Keratinocyte (primary cell): ENCODE data around the gene ATP11A. TPM values are rescaled to one million over a fixed set of nuclear protein-coding genes. Genes with fewer than 3 reads are reported as not detected.

ENCODE experiments used
- DNase-seq: peaks from one replicate; pipeline ENCODE4 v3.0.0-alpha.2; 2011; ENCODE audit warnings: low read depth, missing footprints, low spot score
- FAIRE-seq: peaks from 2 replicates; lab custom pipeline; 2011; peaks lifted over from hg19 to GRCh38; lab: Jason Lieb, UNC
- H2AFZ ChIP-seq: 2 replicates; pipeline ENCODE4 v1.6.0; 2012; ENCODE audit warnings: low read length, control low read depth, inconsistent platforms; ENCODE audit not compliant: control insufficient read depth
- H3K27ac ChIP-seq: 2 replicates; pipeline ENCODE4 v1.5.1; 2011; ENCODE audit warnings: low read length; ENCODE audit not compliant: control insufficient read depth, insufficient read depth
- H3K27me3 ChIP-seq: 3 replicates; pipeline ENCODE4 v1.6.0; 2011; ENCODE audit warnings: low read length; ENCODE audit not compliant: control insufficient read depth, insufficient read depth; ENCODE audit errors: extremely low read depth
- H3K36me3 ChIP-seq, 2 experiments: 2 replicates in 1 of 2; 3 replicates in 1 of 2; pipeline ENCODE4 v1.5.1; 2011; ENCODE audit warnings: low read length in 2 of 2, mild to moderate bottlenecking in 1 of 2; ENCODE audit not compliant: control insufficient read depth in 2 of 2, insufficient read depth in 2 of 2; ENCODE audit errors: extremely low read depth in 1 of 2
- H3K4me1 ChIP-seq: 3 replicates; pipeline ENCODE4 v1.5.1; 2011; ENCODE audit warnings: low read length; ENCODE audit not compliant: control insufficient read depth, insufficient read depth; ENCODE audit errors: extremely low read depth
- H3K4me2 ChIP-seq: 3 replicates; pipeline ENCODE4 v1.6.0; 2011; ENCODE audit warnings: low read depth, low read length; ENCODE audit not compliant: control insufficient read depth, insufficient read depth; ENCODE audit errors: extremely low read depth
- H3K4me3 ChIP-seq, 3 experiments: fragments of 200-600 bp in 1 of 3; sonication (generic) in 1 of 3; 2 replicates in 2 of 3; 3 replicates in 1 of 3; pipeline ENCODE4 v1.5.1; 2011 to 2016; ENCODE audit warnings: low read length in 3 of 3, mild to moderate bottlenecking in 3 of 3, control low read depth in 2 of 3, inconsistent platforms in 1 of 3, low read depth in 1 of 3, mixed read lengths in 1 of 3, mixed run types in 1 of 3, moderate library complexity in 1 of 3; ENCODE audit not compliant: control insufficient read depth in 2 of 3, insufficient read depth in 2 of 3; ENCODE audit errors: extremely low read depth in 1 of 3
- H3K79me2 ChIP-seq: 2 replicates; pipeline ENCODE4 v1.6.0; 2012; ENCODE audit warnings: low read length; ENCODE audit not compliant: control insufficient read depth, insufficient read depth
- H3K9ac ChIP-seq: 3 replicates; pipeline ENCODE4 v1.6.0; 2011; ENCODE audit warnings: low read length; ENCODE audit not compliant: control insufficient read depth, insufficient read depth; ENCODE audit errors: extremely low read depth
- H3K9me1 ChIP-seq: 3 replicates; pipeline ENCODE4 v1.6.0; 2011; ENCODE audit warnings: low read length; ENCODE audit not compliant: control insufficient read depth, insufficient read depth; ENCODE audit errors: extremely low read depth
- H3K9me3 ChIP-seq: 2 replicates; pipeline ENCODE4 v1.5.1; 2012; ENCODE audit warnings: low read depth, low read length; ENCODE audit not compliant: control insufficient read depth
- H4K20me1 ChIP-seq: 3 replicates; pipeline ENCODE4 v1.6.0; 2011; ENCODE audit warnings: low read length; ENCODE audit not compliant: control insufficient read depth, insufficient read depth; ENCODE audit errors: extremely low read depth
- EZH2 ChIP-seq: IDR thresholded peaks from one replicate; pipeline ENCODE4 v1.6.1; 2012; ENCODE audit warnings: inconsistent platforms, mild to moderate bottlenecking, low read length, moderate library complexity
- dilution Hi-C: fragments of 300-500 bp; cut with MboI; formaldehyde crosslinking; loops from one replicate; pipeline ENCODE4 v1.7.0; 2020; ENCODE audit warnings: low sequenced_read_pairs; ENCODE audit not compliant: extremely low pct_ligation_motif_present
- polyA plus RNA-seq, 5 experiments: library from polyadenylated mRNA; depleted of rRNA in 3 of 5; stranded (reverse) in 3 of 5; stranded (forward) in 1 of 5; unstranded in 1 of 5; fragments of >200 nt; gene quantifications; 1 replicate in 1 of 5; 2 replicates in 3 of 5; 3 replicates in 1 of 5; pipeline versions ENCODE4 v1.2.1 to v1.2.3, GENCODE V29; 2011 to 2012; ENCODE audit warnings: missing spikeins in 2 of 5, low read depth in 1 of 5, low replicate concordance in 1 of 5
- TF ChIP-seq, protein P1 (sequence below), 3 experiments: IDR thresholded peaks in 1 of 3; conservative IDR thresholded peaks in 1 of 3; optimal IDR thresholded peaks in 1 of 3; 2 replicates in 2 of 3; 3 replicates in 1 of 3; pipeline versions ENCODE3 to v1.5.1; 2011; ENCODE audit warnings: low read length in 3 of 3, mild to moderate bottlenecking in 3 of 3, moderate library complexity in 2 of 3, control low read depth in 1 of 3, inconsistent platforms in 1 of 3; ENCODE audit not compliant: insufficient read depth in 2 of 3; ENCODE audit errors: extremely low read depth in 1 of 3

The ATP11A gene
- polyA plus RNA-seq, 1 donor (not counting 4 experiments of a cell fraction or from before 2014, with no cell fraction given): 4.3 TPM

DNA sequence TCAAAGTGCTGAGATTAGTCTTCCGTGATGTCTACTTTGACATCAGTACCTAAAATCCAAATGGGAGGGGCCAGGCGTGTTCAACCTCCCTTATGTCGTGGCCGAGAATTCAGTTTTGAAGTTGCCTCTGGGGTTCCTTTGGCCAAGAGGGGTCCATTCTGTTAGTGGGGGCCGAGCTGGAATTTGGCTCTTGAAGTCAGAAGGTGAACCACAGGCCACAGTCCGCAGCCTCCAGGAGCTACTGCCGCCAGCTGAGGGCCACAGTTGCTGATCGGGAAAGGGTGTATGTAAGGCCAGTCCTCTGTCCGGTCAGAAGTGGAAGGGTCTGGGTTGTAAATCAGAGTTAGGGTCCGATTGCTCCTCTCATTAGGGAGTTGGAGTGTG, 31.0 kb downstream of the ATP11A start:
- Histone ChIP-seq H3K79me2 (peaks cover 4% of the 10 kb centered on the region), H3K27ac (no peak overlapping the region), H3K36me3 (no peaks in the 10 kb centered on the region), H3K4me1 (peaks cover 24% of the 10 kb centered on the region), H3K9me3 (no peaks in the 10 kb centered on the region), H3K9me1 (peaks cover 4% of the 10 kb centered on the region), H2AFZ (no peak overlapping the region), H3K9ac (no peak overlapping the region), H3K4me2 (no peak overlapping the region), H3K27me3 (no peaks in the 10 kb centered on the region), H4K20me1 (peaks cover 18% of the 10 kb centered on the region), H3K4me3 (no peak overlapping the region)
- FAIRE-seq (no peak), DNase-seq (no peak)
- TF ChIP-seq EZH2: no peak
- TF ChIP-seq, protein P1, sequence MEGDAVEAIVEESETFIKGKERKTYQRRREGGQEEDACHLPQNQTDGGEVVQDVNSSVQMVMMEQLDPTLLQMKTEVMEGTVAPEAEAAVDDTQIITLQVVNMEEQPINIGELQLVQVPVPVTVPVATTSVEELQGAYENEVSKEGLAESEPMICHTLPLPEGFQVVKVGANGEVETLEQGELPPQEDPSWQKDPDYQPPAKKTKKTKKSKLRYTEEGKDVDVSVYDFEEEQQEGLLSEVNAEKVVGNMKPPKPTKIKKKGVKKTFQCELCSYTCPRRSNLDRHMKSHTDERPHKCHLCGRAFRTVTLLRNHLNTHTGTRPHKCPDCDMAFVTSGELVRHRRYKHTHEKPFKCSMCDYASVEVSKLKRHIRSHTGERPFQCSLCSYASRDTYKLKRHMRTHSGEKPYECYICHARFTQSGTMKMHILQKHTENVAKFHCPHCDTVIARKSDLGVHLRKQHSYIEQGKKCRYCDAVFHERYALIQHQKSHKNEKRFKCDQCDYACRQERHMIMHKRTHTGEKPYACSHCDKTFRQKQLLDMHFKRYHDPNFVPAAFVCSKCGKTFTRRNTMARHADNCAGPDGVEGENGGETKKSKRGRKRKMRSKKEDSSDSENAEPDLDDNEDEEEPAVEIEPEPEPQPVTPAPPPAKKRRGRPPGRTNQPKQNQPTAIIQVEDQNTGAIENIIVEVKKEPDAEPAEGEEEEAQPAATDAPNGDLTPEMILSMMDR (optimal IDR thresholded peaks at IDR 0.05 in 1 of 3, IDR thresholded peaks at IDR 0.05 in 1 of 3, conservative IDR thresholded peaks at IDR 0.05 in 1 of 3; ENCODE audit: extremely low read depth in 1 of 3, insufficient read depth in 2 of 3, low read length in 3 of 3): no peak
- dilution Hi-C loops: no loop called here

DNA sequence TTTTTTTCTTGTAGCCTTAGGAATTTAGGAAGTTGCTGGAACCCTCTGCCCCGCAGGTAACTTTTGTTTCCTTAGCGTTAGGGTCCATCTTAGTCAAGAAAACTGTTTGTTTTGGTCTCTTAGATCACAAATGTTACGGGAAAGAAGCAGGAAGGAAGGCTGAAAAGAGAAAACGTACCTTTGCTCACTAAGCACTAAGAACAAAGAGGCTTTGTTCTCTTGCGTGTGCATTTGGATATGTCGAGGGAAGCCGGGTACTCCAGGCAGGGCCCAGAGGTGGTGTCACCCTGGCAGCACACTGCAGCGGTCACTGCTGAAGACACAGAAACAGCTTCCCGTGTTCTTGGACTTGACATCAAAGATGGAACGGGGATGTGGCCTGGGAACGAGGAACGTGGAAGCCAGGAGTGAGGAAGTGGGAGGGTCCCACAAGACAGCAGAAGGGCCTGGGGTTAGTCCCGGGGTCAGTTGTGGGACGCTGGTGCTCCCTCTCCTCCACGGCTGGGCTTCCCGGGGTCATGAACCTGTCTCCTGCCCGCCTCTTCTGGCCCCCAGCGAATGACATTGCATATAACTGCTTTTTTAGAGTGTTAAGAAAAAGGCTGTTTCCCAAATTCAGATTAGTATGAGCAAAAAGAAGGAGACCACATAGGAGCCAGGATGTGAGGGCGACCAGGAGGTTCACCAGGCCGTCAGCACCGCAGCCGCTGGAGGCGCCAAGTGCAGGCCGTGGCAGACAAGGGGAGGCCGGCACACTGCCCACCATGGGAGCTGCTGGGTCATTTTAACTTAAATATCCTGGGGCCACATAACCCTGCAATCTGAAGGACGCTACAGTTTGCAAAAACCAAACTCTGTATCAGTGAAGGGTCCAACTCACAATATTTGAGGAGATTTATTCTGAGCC, 31.6 kb downstream of the ATP11A start:
- peaks cover 20% of the 10 kb centered on the region for H4K20me1 ChIP-seq
- H3K9ac ChIP-seq: no peak overlapping the region
- TF ChIP-seq EZH2: no peak
- TF ChIP-seq, protein P1 (optimal IDR thresholded peaks at IDR 0.05 in 1 of 3, IDR thresholded peaks at IDR 0.05 in 1 of 3, conservative IDR thresholded peaks at IDR 0.05 in 1 of 3; ENCODE audit: extremely low read depth in 1 of 3, insufficient read depth in 2 of 3, low read length in 3 of 3): no peak
- no peak for FAIRE-seq
- H3K4me3 ChIP-seq: no peak overlapping the region
- H3K27ac ChIP-seq: no peak overlapping the region
- no peak overlapping the region for H2AFZ ChIP-seq
- DNase-seq: no peak
- no peaks in the 10 kb centered on the region for H3K9me3 ChIP-seq
- no peaks in the 10 kb centered on the region for H3K36me3 ChIP-seq
- no peaks in the 10 kb centered on the region for H3K27me3 ChIP-seq
- H3K4me2 ChIP-seq: no peak overlapping the region
- dilution Hi-C loops: no loop called here
- H3K79me2 ChIP-seq: peaks cover 8% of the 10 kb centered on the region
- H3K4me1 ChIP-seq: peaks cover 26% of the 10 kb centered on the region
- peaks cover 4% of the 10 kb centered on the region for H3K9me1 ChIP-seq
